HepG2 (cell line): ENCODE data around the gene STK40. TPM values are rescaled to one million over a fixed set of nuclear protein-coding genes. Genes with fewer than 3 reads are reported as not detected.

Experiments used
- E2F2 ChIP-seq: sonication (generic); formaldehyde crosslinking; IDR thresholded peaks from 2 replicates; pipeline ENCODE4 v1.4.0; 2020; ENCODE audit warnings: missing genetic modification reagents, borderline replicate concordance
- ERF ChIP-seq: IDR thresholded peaks from 2 replicates; pipeline ENCODE4 v1.6.1; 2018; ENCODE audit warnings: missing biosample characterization, missing genetic modification reagents
- GATAD2A ChIP-seq: IDR thresholded peaks from 2 replicates; pipeline ENCODE4 v1.6.1; 2016
- GFI1 ChIP-seq: sonication (generic); formaldehyde crosslinking; IDR thresholded peaks from 2 replicates; pipeline ENCODE4 v1.5.0; 2020; ENCODE audit warnings: missing genetic modification reagents, mild to moderate bottlenecking, borderline replicate concordance
- GRHL1 ChIP-seq: sonication (generic); formaldehyde crosslinking; conservative IDR thresholded peaks from 2 replicates; pipeline ENCODE4 v1.8.0; 2022; ENCODE audit warnings: missing genetic modification reagents
- MAFF ChIP-seq: IDR thresholded peaks from 2 replicates; pipeline ENCODE4 v1.6.1; 2011; ENCODE audit warnings: low read depth, low read length, improper control_type of control experiment
- MIER3 ChIP-seq: IDR thresholded peaks from 2 replicates; pipeline ENCODE4 v1.6.1; 2016; ENCODE audit warnings: missing compliant biosample characterization, borderline replicate concordance
- MTF1 ChIP-seq: sonication (generic); formaldehyde crosslinking; IDR thresholded peaks from 2 replicates; pipeline ENCODE4 v1.5.0; 2020; ENCODE audit warnings: missing genetic modification reagents
- NFYB ChIP-seq: sonication (generic); formaldehyde crosslinking; IDR thresholded peaks from 2 replicates; pipeline ENCODE4 v1.4.0; 2020; ENCODE audit warnings: missing genetic modification reagents
- NR2F6 ChIP-seq, 2 experiments: IDR thresholded peaks; 2 replicates each; pipeline ENCODE4 v1.6.1; 2016; ENCODE audit warnings: antibody characterized with exemption in 1 of 2, mild to moderate bottlenecking in 1 of 2
- ZIK1 ChIP-seq: sonication (generic); formaldehyde crosslinking; IDR thresholded peaks from 2 replicates; pipeline ENCODE4 v1.5.0; 2020; ENCODE audit warnings: mild to moderate bottlenecking, low read depth, missing genetic modification reagents, borderline replicate concordance
- ZMAT3 ChIP-seq: sonication (generic); formaldehyde crosslinking; conservative IDR thresholded peaks from 2 replicates; pipeline ENCODE4 v1.7.0; 2021; ENCODE audit warnings: missing genetic modification reagents
- ZNF17 ChIP-seq: sonication (generic); formaldehyde crosslinking; IDR thresholded peaks from 2 replicates; pipeline ENCODE4 v1.5.0; 2020; ENCODE audit warnings: mild to moderate bottlenecking, missing genetic modification reagents
- ZNF331 ChIP-seq: sonication (generic); formaldehyde crosslinking; IDR thresholded peaks from 2 replicates; pipeline ENCODE4 v1.4.0; 2020; ENCODE audit warnings: missing genetic modification reagents
- ZNF670 ChIP-seq: sonication (generic); formaldehyde crosslinking; IDR thresholded peaks from 2 replicates; pipeline ENCODE4 v1.8.0; 2022; ENCODE audit warnings: mild to moderate bottlenecking, missing genetic modification reagents, borderline replicate concordance
- polyA plus RNA-seq, 8 experiments: library from polyadenylated mRNA; depleted of rRNA in 3 of 8; stranded (reverse) in 7 of 8; unstranded in 1 of 8; fragments of >200 nt; fragmentation: Illumina TruSeq in 4 of 8; extraction: Trizol in 4 of 8; gene quantifications; 2 replicates each; pipeline versions ENCODE4 v1.2.1 to v1.2.3, GENCODE V29; 2011 to 2016; ENCODE audit warnings: low read depth in 4 of 8, missing spikeins in 1 of 8, mixed read lengths in 1 of 8; ENCODE audit not compliant: insufficient read depth in 1 of 8
- total RNA-seq, 5 experiments: library from RNA; depleted of rRNA; stranded (reverse); fragments of >200 nt; fragmentation: Illumina TruSeq; extraction: Trizol; gene quantifications; 2 replicates each; pipeline ENCODE4 v1.2.3, GENCODE V29; 2016; ENCODE audit warnings: low read depth in 1 of 5
- TF ChIP-seq, protein P1 (sequence below): sonication (generic); formaldehyde crosslinking; IDR thresholded peaks from 2 replicates; pipeline ENCODE4 v1.5.0; 2020; ENCODE audit warnings: mild to moderate bottlenecking, missing genetic modification reagents, borderline replicate concordance
- TF ChIP-seq, protein P2 (sequence below): sonication (generic); formaldehyde crosslinking; IDR thresholded peaks from 2 replicates; pipeline ENCODE4 v1.4.0; 2020; ENCODE audit warnings: missing genetic modification reagents
- TF ChIP-seq, protein P3 (sequence below): sonication (generic); formaldehyde crosslinking; IDR thresholded peaks from 2 replicates; pipeline ENCODE4 v1.8.0; 2022; ENCODE audit warnings: mild to moderate bottlenecking, missing genetic modification reagents; ENCODE audit not compliant: insufficient replicate concordance

STK40 gene
- total and polyA plus RNA-seq, 2 of the 13 experiments (the other 11 are each of a cell fraction or from before 2014, with no cell fraction given), result 33.8 to 35.1 TPM

DNA sequence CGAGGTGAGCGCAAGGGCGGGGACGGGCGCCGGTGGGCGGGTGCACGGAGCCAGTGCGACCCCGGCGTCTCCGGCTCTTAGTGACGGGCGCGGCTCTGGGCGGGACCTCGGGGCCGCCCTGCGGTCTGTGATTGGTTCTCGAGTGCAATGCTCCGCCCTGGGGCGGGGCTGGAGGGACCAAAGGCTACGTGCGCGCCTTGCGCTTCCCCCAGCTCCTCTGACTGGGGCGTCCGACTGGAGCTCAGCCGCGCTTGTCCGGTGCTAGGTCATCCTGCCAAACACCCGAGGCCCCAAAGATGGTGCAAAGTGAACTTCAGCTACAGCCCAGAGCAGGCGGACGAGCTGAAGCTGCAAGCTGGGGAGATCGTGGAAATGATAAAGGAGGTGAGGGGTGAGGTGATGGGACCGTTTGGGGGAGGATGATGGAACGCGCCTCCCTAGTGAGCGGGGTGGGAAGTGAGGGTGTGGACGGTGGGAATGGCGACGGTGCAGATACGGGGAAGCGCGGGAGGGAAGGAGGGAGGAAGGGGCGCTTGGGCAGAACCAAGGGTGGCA lies 78.7 kb downstream of the STK40 start (continued):
- TF ChIP-seq, protein P1, sequence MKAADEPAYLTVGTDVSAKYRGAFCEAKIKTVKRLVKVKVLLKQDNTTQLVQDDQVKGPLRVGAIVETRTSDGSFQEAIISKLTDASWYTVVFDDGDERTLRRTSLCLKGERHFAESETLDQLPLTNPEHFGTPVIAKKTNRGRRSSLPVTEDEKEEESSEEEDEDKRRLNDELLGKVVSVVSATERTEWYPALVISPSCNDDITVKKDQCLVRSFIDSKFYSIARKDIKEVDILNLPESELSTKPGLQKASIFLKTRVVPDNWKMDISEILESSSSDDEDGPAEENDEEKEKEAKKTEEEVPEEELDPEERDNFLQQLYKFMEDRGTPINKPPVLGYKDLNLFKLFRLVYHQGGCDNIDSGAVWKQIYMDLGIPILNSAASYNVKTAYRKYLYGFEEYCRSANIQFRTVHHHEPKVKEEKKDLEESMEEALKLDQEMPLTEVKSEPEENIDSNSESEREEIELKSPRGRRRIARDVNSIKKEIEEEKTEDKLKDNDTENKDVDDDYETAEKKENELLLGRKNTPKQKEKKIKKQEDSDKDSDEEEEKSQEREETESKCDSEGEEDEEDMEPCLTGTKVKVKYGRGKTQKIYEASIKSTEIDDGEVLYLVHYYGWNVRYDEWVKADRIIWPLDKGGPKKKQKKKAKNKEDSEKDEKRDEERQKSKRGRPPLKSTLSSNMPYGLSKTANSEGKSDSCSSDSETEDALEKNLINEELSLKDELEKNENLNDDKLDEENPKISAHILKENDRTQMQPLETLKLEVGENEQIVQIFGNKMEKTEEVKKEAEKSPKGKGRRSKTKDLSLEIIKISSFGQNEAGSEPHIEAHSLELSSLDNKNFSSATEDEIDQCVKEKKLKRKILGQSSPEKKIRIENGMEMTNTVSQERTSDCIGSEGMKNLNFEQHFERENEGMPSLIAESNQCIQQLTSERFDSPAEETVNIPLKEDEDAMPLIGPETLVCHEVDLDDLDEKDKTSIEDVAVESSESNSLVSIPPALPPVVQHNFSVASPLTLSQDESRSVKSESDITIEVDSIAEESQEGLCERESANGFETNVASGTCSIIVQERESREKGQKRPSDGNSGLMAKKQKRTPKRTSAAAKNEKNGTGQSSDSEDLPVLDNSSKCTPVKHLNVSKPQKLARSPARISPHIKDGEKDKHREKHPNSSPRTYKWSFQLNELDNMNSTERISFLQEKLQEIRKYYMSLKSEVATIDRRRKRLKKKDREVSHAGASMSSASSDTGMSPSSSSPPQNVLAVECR (CRISPR knock-in tag), result peak; percentile 85
- TF ChIP-seq MTF1 (CRISPR knock-in tag) (no peak), NFYB (CRISPR knock-in tag) (peak; percentile 88), MAFF (no peak), ZIK1 (CRISPR knock-in tag) (peak; percentile 64; the same call in 1 of the 2 replicates), ZNF670 (peak; percentile 58; the same call in 1 of the 2 replicates), E2F2 (no peak), ZNF331 (peak; percentile 52; the same call in 1 of the 2 replicates), GATAD2A (CRISPR knock-in tag) (0 out of 2 replicates have a peak, but pooled peaks have one; percentile 13), ZNF17 (0 out of 2 replicates have a peak, but pooled peaks have one; percentile 70), GFI1 (peak; percentile 63; the same call in 1 of the 2 replicates), NR2F6 (IDR thresholded peaks at IDR 0.05) (no peak), NR2F6 (CRISPR knock-in tag; IDR thresholded peaks at IDR 0.05) (no peak), ERF (CRISPR knock-in tag) (0 out of 2 replicates have a peak, but pooled peaks have one; percentile 45), GRHL1 (CRISPR knock-in tag) (no peak), ZMAT3 (CRISPR knock-in tag) (no peak), MIER3 (0 out of 2 replicates have a peak, but pooled peaks have one; percentile 20)
- TF ChIP-seq, protein P2, sequence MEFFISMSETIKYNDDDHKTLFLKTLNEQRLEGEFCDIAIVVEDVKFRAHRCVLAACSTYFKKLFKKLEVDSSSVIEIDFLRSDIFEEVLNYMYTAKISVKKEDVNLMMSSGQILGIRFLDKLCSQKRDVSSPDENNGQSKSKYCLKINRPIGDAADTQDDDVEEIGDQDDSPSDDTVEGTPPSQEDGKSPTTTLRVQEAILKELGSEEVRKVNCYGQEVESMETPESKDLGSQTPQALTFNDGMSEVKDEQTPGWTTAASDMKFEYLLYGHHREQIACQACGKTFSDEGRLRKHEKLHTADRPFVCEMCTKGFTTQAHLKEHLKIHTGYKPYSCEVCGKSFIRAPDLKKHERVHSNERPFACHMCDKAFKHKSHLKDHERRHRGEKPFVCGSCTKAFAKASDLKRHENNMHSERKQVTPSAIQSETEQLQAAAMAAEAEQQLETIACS, result peak; percentile 90
- TF ChIP-seq, protein P3, sequence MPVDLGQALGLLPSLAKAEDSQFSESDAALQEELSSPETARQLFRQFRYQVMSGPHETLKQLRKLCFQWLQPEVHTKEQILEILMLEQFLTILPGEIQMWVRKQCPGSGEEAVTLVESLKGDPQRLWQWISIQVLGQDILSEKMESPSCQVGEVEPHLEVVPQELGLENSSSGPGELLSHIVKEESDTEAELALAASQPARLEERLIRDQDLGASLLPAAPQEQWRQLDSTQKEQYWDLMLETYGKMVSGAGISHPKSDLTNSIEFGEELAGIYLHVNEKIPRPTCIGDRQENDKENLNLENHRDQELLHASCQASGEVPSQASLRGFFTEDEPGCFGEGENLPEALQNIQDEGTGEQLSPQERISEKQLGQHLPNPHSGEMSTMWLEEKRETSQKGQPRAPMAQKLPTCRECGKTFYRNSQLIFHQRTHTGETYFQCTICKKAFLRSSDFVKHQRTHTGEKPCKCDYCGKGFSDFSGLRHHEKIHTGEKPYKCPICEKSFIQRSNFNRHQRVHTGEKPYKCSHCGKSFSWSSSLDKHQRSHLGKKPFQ (CRISPR knock-in tag), result peak; percentile 73
